NCI-H2227 (cell line): ENCODE measurements around the gene GMPPB.
"Not testable (repeated sequence)": the region's sequence is repeated elsewhere in the genome, so short reads cannot be mapped to it uniquely, and the experiment has no call there.

Source experiments
- DNase-seq: peaks from one replicate; lab custom pipeline; 2025; ENCODE audit not compliant: unreplicated experiment; lab: John Stamatoyannopoulos, UW

The GMPPB gene

GRCh38 chr3:49694409-49695070 is 29.2 kb downstream of the GMPPB start:
- not testable (repeated sequence) for DNase-seq

GRCh38 chr3:49691481-49691880 is 32.3 kb downstream of the GMPPB start:
- DNase-seq: not testable (repeated sequence)

- not testable (repeated sequence) for DNase-seq
These were observed 32.9 kb downstream of the GMPPB start for GRCh38 chr3:49690856-49691255.

- not testable (repeated sequence) for DNase-seq
These were observed 33.7 kb downstream of the GMPPB start for GRCh38 chr3:49689908-49690624.

GRCh38 chr3:49689046-49689907 is 34.5 kb downstream of the GMPPB start, which contains the start of the genes MST1 and RNF123:
Gene MST1, minus strand, starts transcription at chr3:49689474. Its CDS starts 783 bp downstream, at chr3:49688691.
Gene RNF123, plus strand, starts transcription at chr3:49689557. Its CDS starts 1,609 bp downstream, at chr3:49691166.
- DNase-seq: no peak

- not testable (repeated sequence) for DNase-seq
These were observed 35.3 kb downstream of the GMPPB start for GRCh38 chr3:49688338-49689045.

GRCh38 chr3:49687424-49687795 is 36.3 kb downstream of the GMPPB start:
- DNase-seq: not testable (repeated sequence)

GRCh38 chr3:49686769-49687423 is 36.9 kb downstream of the GMPPB start:
- not testable (repeated sequence) for DNase-seq

GRCh38 chr3:49686346-49686745 is 37.4 kb downstream of the GMPPB start:
- DNase-seq: not testable (repeated sequence)

- not testable (repeated sequence) for DNase-seq
These were observed 37.9 kb downstream of the GMPPB start for GRCh38 chr3:49685846-49686245.

GRCh38 chr3:49685103-49685502 is 38.6 kb downstream of the GMPPB start:
- DNase-seq: not testable (repeated sequence)

- DNase-seq: not testable (repeated sequence)
These were observed 39.3 kb downstream of the GMPPB start for GRCh38 chr3:49684453-49684852.

GRCh38 chr3:49683162-49683561 is 40.6 kb downstream of the GMPPB start:
- DNase-seq: no peak

GRCh38 chr3:49681543-49681942 is 42.2 kb downstream of the GMPPB start:
- DNase-seq: no peak

- no peak for DNase-seq
These were observed 42.6 kb downstream of the GMPPB start for GRCh38 chr3:49681232-49681522.

GRCh38 chr3:49680493-49681231 is 43.1 kb downstream of the GMPPB start:
- DNase-seq: no peak

- no peak for DNase-seq
These were observed 47.8 kb downstream of the GMPPB start for GRCh38 chr3:49675912-49676311.

GRCh38 chr3:49674497-49674983 is 49.2 kb downstream of the GMPPB start:
- DNase-seq: no peak

GRCh38 chr3:49673715-49674496 is 49.8 kb downstream of the GMPPB start, which contains the start of gene APEH:
Gene APEH, plus strand, starts transcription at chr3:49674351. Its CDS starts 51 bp downstream, at chr3:49674402.
- DNase-seq: no peak
